PFSK-1 (cell line): ENCODE measurements around the gene LRMDA.

Experiments used
- POLR2AphosphoS5 ChIP-seq: IDR thresholded peaks from 2 replicates; pipeline ENCODE4 v1.6.1; 2012; ENCODE audit warnings: low read depth, mild to moderate bottlenecking, control low read depth, low read length, moderate library complexity
- REST ChIP-seq, 2 experiments: IDR thresholded peaks; 2 replicates each; pipeline versions ENCODE4 v1.6.1 to v1.8.0; 2011 to 2012; ENCODE audit warnings: low read depth in 2 of 2, low read length in 2 of 2, control low read depth in 1 of 2, inconsistent platforms in 1 of 2, mild to moderate bottlenecking in 1 of 2, moderate library complexity in 1 of 2; ENCODE audit not compliant: insufficient read depth in 1 of 2

GRCh38 chr10:75390178-75390577 is 41.2 kb upstream of the LRMDA start:
- no peak for TF ChIP-seq REST (IDR thresholded peaks at IDR 0.05; ENCODE audit: insufficient read depth in 1 of 2, low read depth in 2 of 2, low read length in 2 of 2)
- TF ChIP-seq POLR2AphosphoS5: no peak
